ENCODE measurements around the gene IMPDH2.

The IMPDH2 gene

DNA sequence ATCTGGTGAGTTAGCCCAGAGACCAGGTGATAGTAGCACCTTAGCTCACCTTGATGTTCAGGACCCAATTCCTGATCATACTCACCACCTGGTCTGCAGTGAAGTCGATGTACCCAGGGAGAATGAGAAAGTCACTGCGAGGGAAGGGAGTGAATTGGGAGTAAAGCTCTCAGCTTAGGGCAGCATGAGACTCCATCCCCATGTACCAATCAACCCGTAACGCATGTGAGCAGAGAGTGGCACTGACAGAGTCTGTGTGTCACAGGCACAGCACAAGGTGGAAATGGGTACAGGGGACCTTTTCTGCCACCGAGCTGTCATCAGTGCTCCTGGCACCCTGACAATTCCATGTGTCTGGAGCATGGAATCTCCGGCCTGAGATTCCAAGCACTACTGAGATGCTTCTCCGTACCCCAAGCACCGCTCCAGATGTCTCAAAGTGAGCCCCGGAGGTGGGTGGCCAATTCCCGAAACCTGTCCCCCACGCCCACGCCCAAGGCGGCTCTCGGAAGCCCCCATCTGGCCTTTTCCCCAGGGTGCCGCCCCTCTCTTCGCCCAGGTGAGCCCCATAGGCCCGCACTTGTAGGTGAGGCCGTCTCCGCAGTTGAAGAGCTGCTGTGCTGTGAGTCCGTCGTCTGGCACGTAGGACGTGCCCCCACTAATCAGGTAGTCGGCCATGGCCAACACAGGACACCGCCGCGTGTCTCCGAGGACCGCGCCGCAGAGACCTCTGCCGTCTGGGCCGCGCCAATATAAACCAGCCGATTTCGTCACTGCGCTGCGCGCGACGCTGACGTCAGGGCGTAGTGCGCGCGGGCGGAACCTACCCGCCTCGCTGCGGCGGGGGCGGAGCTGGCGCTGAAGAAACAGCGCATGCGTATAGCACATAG lies at the start of gene IMPDH2:
TSS of gene IMPDH2 (minus strand) at position 726 of the 890 bp plus-strand sequence. CDS start at position 678, 48 bp downstream.
- peak; percentile 92 for DNase-seq

DNA sequence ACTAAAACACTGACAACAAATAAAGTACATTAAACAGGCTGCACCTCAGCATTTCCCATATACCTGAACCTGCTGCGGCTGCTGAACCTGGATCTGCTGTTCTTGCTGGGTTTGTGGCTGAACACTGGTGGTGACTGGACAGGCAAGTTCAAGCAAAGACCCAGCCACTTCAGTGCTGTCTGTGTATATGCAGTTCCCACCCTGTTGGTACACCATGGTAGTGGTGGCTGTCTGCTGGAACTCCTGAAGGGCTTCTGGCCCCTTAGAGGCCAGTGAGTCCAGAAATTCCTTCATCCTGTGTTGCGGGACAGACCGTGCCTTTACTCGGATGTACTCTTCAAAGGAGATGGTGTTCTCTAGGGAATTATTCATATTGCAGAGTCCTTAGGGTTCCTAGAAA lies 47.4 kb upstream of the IMPDH2 start:
- no peak for DNase-seq

DNA sequence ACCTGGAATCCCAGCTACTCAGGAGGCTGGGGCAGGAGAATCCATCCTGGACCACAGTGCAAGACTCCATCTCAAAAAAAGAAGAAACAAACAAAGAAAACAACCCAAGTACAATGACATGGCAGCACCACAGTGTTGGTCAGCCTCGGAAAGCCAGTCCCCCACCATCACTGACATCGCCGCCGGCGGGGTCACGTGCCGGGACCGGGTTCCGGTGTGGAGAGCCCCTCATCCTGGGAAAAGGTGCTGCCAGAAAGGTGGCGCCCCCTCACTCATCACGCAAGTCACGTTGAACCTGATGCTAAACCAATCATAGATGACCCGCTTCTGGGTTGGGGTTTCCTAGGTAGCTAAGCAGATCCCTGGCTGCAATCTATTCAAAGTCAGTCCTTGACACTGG lies 46.9 kb upstream of the IMPDH2 start:
- DNase-seq = no peak

DNA sequence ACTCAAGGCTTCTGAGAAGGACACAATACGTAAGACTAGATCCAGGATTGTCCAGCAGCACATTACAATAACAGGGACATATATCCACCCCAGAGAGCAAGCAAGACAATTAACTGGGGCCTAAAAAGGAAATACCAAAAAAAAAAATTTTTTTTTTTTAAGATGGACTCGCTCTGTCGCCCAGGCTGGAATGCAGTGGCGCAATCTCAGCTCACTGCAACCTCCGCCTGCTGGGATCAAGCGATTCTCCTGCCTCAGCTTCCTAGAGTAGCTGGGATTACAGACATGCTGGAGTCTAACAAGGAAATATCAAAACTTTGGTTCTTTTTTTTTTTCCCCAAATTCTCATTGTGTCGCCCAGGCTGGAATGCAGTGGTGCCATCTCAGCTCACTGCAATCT lies 28.8 kb upstream of the IMPDH2 start:
- no peak for DNase-seq

DNA sequence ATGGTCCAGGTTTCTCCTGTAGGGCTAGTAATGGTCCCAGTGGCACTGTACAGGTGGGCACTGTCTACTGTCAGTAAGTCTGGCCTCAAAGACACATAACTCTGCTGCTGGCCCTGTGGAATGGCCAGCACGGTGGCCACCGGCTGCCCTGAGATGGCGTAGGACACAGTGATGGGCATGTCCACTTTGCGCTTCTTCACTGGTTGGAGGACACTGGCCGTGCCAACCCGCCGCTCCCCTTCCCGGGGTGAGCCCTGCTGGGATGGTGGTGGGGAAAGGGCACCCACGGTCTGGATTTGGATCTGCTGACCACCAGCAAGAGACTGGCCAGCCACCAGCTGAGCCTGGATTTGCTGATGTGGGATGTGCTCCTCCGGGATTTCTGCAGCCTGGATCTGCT lies 28.1 kb upstream of the IMPDH2 start:
- no peak for DNase-seq

DNA sequence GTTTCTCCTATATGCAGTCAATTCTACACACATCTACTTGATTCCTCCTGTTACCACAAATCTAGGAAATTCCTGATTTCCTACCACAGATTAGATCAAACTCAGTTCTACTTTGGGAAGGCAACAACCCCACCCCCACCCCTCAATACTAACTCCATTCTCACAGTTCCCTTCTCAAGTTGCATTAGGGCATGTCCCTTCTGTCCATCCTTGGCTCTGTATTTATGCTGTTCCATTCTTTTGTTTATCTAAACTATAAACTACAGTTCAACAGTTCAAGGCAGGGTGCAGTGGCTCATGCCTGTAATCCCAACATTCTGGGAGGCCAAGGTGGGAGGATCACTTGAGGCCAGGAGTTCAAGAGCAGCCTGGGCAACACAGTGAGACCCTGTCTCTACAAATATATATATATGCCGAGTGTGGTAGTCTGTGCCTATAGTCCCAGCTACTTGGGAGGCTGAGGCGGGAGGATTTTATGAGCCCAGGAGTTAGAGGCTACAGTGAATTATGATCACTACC lies 25.2 kb upstream of the IMPDH2 start:
- no peak for DNase-seq

DNA sequence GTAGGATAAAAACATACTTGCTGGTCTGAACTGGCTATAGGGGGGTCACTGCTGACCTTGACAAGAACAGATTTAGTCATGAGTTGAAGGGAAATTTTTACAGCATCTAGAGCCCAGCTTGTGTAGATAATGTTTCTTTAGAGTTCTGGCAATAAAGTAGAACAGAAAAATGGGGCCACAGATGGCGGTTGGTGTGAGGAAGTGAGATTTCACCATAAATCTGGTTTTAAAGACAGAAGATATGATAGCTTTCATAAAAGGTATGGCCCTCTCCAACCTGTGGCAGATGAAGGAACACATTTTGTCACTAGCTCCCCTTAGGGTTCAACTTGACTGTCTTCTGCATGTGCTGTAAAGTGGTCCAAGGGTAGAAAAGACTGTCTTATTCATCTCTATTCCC lies 24.3 kb upstream of the IMPDH2 start:
- DNase-seq = no peak

DNA sequence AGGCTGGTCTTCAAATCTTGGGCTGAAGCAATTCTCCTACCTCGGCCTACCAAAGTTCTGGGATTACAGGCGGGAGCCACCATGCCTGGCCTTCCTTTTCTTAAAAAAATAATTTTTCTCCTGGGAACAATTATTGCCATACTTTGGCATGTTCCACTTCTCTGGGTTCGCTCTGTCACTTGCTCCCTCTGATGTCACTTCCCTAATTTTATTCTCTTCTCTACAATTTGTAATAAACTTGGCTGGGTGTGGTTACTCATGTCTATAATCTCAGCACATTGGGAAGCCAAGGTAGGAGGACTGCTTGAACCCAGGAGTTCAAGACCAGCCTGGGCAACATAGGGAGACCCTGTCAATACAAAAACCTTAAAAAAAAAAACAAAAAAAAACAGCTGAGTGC lies 6.1 kb upstream of the IMPDH2 start:
- DNase-seq = no peak

DNA sequence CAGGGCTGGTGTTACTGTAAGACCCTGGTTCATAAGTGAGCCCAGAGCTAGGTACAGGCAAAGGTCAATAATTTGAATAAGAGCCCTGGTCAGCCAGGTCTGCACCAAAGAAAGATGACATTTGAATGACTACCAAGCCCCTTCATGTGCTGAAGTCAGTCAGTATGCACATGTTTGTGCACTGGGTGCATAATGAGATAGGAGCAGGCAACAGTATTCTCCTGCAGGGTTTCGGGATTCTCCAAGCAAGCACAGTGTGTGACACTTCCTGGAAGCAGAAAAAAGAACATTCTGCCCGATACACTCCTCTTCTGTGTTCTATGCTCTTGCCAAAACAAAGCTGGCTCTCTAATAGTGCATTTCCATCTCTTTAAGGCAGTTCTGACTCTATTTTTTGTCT lies 5.5 kb upstream of the IMPDH2 start:
- no peak for DNase-seq

DNA sequence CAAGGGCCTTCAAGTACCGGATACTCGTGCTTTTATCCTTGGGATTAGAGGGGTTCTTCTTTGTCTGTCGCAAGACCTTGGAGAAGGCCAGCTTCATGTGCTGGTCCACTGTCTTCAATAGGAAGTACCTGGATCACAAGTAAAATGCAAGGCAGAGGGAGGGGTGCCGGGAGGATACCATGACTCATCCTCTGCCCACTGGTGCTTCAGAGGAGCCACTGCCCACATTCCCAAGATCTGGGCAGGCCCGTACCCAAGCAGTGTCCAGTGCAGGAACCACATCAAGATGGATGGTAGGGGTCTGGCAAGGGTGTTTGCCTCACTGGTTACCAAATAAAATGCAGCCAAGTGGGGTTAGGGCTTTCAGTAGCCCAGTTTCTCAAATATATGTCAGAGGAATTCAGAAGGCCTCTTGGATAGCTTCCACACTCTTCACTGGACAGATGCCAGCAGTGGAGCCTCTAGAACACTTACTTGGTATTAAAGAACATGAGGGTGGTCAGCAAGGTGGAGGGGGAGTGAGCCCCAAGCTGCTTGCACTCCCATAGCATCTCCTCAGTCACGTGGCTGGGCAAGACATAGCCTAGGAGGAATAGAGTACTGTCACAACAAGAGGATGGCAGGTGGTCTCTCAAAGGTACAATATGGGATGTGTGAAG lies 3.6 kb upstream of the IMPDH2 start:
- no peak for DNase-seq

DNA sequence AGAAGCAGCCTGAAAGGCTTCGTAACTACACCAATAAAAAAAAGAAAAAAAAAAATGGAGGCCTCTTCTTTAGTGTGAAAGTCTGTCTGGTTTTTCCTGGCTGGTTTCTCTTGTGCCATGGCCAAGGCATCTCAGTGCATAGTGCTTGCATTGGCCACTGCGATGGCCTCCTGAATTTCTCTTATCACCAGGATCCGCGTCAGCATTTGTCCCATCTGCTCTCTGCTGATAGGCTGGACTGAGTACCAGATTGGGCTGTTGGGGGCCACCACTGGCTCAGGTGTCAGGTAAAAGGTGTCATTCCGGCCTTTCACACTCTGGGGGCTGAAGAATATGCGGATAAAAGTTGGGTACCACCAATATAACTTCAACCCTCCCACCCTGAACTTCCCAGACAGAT lies 1.1 kb upstream of the IMPDH2 start:
- no peak for DNase-seq

DNA sequence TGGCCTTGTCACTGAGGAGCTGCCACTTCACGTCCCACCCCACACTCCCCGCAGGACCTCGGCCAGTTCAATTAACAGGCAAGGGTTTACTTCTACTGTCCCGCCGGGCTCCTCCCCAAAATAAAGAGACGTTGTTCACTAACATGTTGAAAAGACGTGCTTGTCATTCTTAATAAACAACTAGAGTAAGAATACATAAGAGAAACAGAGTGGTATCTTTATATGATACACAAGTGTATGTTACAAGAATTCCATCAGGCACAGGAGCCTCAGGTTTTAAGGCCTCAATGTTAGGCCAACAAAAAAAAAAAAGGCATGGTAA lies 326 bp upstream of the IMPDH2 start:
- DNase-seq = no peak

DNA sequence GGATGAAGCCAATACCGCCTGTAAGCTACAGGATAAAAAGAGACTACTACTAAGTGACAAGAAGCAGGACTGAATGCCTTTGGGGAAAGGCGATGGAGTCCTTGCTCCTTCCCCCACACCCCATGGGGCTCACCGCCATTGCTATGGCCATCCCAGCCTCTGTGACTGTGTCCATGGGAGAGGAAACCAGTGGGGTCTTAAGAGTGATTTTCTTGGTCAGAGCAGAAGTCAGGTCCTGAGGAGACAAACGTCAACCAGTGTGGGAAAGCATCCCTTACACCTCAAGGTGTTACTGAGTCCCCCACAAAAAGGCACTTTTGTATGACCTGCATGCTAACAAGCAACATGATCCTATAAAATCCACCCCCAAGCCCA lies 913 bp downstream of the IMPDH2 start:
- no peak for DNase-seq

DNA sequence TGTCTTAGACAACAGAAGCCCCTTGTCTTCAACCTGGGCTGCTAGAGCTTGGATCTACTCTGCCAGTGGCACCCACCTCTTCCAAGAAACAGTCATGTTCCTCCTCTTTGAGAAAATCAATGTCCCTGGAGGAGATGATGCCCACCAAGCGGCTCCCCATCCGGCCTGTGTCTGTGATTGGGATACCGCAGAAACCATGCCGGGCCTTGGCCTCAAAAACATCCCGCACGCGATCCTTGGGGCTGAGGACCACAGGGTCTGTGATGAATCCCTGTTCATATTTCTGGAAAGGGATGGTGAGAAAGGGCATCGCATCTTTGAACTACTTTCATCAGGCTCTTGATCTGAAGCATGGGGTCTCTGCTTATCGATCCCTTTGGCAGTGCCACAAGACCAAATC lies 1.6 kb downstream of the IMPDH2 start:
- DNase-seq = no peak

DNA sequence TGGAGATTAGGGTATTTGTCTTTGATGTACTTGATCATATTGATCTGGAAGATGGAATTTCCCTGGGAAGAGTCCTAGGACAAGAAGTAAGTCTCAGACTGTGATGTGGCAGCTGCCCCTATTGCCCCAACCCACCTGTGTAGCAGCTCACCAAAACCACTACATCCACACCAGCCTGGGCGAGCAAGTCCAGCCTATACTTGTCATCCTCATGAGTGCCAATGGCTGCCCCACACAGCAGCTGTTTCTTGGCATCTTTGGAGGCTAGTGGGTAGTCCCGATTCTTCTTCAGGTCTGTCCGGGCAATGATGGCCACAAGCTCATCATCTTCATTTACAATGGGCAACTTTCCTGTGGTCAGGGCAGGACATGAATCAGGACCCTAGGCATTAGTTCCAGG lies 2.7 kb downstream of the IMPDH2 start:
- no peak for DNase-seq

DNA sequence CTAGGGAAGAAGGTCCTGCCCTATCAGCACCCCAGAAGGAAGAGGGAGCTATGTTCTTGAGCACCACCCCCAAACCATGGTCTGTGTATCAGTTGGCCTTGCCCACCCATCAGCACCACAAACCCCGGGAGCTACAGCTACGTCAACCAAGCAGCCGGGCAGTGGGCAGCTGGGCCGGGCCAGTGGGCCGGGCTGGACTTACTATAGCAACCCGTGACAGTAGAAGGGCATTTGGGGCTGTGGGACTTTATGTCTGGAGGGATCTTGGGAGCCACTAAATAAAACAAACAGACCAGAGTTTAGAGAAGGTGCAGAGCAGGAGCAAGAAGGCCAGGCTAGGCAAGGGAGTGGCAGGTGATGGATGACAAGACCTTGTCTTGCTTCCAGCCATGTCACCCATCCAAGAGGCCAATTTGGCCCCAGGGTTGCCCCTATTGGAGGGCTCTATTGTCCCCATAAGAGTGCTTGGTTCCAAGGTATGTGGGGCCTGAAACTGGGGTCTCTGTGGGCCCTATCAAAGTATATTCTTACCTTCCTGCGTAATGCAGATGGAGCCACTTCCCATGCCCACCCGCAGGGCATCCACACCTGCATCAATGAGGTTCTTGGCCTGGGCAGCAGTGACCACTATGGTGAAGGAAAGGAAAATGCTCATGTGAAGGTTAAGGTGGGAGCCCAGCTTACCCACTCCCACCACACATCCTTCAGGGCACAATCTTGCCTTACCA lies 3.2 kb downstream of the IMPDH2 start:
- DNase-seq = no peak

DNA sequence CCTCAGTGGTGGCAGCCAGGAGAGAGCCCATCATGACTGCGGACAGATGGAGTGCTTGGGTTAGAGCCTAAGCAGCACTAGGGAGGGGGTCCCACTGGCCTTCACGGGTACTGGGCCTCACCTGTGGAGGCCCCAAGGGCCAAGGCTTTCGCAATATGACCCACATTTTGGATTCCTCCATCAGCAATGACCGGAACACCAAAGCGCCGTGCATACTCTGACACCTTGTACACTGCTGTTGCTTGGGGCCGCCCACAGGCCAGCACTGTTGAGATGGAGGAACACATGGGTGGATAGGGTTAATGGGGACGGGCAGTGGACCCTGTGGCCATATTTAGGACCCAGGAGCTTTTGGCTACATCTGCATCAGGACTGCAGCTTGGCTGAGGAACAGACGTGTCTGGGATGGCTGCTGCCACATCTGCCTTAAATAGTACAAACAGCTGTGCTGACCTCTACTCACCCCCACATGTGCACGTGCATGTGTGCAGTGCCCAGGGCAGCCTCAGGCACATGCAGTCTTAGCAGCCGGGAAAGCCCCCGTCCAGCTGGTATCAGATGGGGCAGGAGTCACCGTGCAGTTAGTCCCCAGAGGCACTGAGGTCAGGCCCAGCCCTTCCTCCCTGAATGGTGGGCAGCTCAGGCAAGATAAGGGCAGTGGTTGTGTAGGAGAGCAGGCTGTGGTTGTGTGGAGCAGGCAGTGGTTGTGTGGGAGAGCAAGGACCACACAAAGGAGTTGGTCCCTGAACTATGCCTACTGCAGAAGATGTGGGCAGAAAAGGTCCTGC lies 4.0 kb downstream of the IMPDH2 start:
- DNase-seq = no peak

DNA sequence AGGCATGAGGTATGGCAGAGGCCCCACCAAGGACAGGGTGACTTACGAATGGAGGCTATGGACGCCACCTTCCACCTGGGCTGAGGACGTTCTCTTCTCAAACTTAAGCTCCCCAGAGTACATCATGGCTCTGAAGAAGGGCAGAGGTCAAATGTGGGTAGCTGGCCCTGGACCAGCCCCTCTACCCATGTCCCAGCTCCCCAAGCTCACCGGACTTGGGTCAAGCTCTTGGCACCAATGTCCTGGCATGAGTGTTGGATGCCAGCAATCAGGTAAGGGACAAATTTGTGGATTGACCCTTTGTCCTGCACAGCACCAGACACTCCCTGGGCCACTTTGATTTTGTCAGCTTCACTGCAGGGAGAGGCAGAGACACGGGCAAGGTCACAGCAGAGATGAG lies 4.7 kb downstream of the IMPDH2 start:
- no peak for DNase-seq

DNA sequence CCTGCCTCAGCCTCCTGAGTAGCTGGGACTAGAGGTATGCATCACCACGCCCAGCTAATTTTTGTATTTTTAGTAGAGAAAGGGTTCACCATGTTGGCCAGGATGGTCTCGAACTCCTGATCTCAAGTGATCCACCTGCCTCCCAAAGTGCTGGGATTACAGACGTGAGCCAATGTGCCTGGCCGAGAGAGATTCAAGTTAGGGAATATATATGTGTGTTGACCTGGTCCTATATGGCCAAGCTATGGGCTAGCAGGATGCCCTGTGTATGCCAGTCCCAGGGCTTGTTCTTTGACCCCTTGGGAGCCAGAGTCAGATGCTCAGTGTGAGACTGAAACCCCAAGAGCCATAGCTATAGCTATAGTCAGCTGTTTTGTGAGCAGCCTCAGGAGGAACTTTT lies 5.4 kb downstream of the IMPDH2 start:
- no peak for DNase-seq

DNA sequence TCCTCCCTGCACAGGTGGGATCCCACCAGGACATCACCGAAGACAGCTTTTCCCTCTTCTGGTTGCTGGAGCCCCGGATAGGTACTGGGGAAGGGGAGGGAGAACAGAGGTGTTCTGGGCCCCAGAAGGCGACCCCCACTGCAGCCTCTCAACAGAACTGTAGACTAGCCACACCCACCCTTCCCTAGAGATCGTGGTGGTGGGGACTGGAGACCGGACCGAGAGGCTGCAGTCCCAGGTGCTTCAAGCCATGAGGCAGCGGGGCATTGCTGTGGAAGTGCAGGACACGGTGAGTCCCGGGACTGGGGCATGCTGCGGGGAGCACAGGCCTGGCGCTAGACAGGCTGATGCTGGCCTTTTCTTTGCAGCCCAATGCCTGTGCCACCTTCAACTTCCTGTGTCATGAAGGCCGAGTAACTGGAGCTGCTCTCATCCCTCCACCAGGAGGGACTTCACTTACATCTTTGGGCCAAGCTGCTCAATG lies 6.5 kb downstream of the IMPDH2 start:
- DNase-seq = peak; percentile 53

DNA sequence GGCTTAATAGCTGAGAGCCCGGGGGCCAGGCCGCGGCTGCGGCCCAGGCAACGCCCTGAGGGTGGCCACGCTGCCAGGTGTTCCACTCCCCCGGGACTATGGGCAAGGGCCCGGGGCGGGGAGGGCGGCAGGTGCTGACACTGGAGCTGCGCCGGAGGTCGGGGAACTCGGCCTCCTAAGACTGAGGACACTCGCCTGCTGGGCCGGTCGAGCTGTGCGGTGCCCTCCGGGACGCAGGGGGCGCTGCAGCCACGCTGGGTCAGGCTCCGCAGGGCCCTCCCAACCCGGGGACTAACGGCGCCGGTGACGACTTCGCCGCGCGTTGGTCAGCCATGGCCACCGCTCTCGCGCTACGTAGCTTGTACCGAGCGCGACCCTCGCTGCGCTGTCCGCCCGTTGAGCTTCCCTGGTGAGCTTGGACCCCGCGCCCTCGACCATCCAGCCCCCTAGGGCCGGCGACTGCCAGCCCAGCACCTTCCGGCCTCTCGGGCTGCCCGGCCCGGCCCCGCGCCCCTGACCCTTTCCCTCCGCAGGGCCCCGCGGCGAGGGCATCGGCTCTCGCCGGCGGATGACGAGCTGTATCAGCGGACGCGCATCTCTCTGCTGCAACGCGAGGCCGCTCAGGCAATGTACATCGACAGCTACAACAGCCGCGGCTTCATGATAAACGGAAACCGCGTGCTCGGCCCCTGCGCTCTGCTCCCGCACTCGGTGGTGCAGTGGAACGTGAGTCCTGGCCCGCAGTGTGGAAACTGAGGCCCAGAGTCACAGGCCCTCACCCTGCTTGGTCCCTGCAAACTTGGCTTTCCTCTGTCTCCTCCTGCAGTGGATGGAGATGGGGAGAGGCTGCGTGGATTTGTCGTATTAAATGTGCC lies 7.1 kb downstream of the IMPDH2 start, which contains the start of gene NDUFAF3:
TSS of gene NDUFAF3 (plus strand) at position 309 of the 875 bp plus-strand sequence. CDS start at position 333, 24 bp downstream.
- peak; percentile 99 for DNase-seq

All from NCI-H69 (cell line).